Measurements from ENCODE around the gene SMC1A. TPM values are rescaled to one million over a fixed set of nuclear protein-coding genes. Genes with fewer than 3 reads are reported as not detected.
"Not testable (repeated sequence)": the region's sequence is repeated elsewhere in the genome, so short reads cannot be mapped to it uniquely, and the experiment has no call there.

SMC1A gene
- total RNA-seq, 1 experiment from 2014 or later = 15.7 TPM

DNA sequence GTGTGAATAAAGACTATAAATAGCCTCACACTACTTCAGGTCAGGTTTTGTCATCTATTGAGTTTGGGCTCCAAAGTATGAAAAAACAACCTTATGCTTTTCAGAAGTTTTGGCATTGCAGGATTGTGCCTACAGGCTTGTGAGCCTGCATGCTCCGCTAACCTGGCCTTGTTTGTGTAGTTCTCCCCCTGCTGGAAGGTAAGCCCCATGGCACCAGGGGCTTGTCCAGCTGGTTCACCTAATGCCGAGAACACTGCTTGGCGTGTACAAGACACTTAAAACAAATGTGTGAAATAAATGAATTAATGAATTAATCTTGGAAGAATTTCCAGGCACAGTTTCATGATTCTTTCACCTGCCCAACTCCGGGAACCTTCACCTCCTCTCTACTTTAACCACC, 13.5 kb upstream of the SMC1A start:
- H3K4me1 ChIP-seq (ENCODE audit: low read length) = peaks cover 16% of the 10 kb centered on the region
- H4K20me1 ChIP-seq (ENCODE audit: insufficient read depth, low read depth, low read length) = no peaks in the 10 kb centered on the region
- no peaks in the 10 kb centered on the region; the same call in 1 of the 2 replicates for H3K36me3 ChIP-seq (ENCODE audit: insufficient read depth, low read length)
- no peaks in the 10 kb centered on the region for H3K9me3 ChIP-seq (ENCODE audit: low read length)
- no peak overlapping the region for H3K9ac ChIP-seq (ENCODE audit: low read length)
- no peaks in the 10 kb centered on the region for H3K9me2 ChIP-seq (replicated peaks; ENCODE audit: insufficient read depth, low read length)
- DNase-seq = peak; percentile 90
- H3K4me2 ChIP-seq (ENCODE audit: low read depth, low read length, poor library complexity, severe bottlenecking) = no peak overlapping the region
- no peak overlapping the region for H3K4me3 ChIP-seq (ENCODE audit: low read length)
- peaks cover 16% of the 10 kb centered on the region for H3K79me2 ChIP-seq (ENCODE audit: low read length)
- no peaks in the 10 kb centered on the region for H3K27me3 ChIP-seq (ENCODE audit: low read length)
- no peak overlapping the region for H2AFZ ChIP-seq (ENCODE audit: low read length)
- H3K27ac ChIP-seq (ENCODE audit: low read length) = no peak overlapping the region

DNA sequence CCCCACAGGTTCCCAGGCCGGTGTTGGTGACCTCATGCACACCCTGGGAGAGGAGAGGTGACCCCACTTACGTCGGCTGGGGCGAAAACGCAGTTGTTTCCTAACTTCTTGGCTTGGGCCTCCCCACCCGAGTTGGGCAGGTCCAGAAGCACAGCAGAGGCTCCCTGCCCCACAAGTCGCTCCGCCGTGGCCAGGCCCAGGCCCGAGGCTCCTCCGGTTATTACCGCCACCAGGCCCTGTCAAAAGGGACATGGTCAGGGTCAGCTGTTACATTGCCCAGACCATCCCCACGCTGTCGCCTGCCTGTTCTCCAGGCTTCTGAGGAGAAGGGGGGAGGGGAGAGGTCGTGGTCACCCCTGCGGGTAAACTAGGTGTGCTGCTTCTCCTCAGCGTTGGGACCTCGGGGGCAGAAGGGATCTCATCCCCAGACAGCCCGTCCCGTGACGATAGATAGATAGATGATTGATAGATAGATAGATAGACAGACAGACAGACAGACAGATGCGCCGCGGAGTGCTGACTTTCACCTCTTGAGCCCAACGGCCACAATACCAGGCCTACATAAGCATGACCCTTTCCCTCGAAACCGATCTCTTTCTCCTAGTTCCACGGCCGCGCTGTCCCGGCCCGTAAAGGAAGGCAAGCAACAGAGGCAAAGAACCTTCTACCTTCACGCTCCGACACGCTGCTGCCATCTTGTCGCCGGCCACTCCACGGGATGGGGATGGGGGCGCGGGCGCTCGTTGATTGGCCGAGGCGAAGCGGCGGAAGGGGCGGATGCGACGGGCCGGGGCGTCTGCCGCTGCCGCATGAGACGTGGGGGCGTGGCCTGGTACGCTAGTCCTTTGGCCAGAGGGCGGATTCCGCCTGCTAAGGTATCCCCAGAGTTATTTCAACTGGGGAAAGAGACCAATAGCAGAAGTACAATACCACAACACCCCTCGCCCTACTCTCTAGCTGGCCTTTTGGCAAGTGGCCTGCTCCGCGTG, 11.5 kb upstream of the SMC1A start, which contains the start of gene HSD17B10:
Gene HSD17B10 (minus strand): TSS at position 720 of the 989 bp plus-strand sequence. CDS start 25 bp downstream, at position 695.
- Histone ChIP-seq H3K4me2 (ENCODE audit: low read depth, low read length, poor library complexity, severe bottlenecking) (peak within 1 kb of the TSS; percentile 79), H3K9ac (ENCODE audit: low read length) (peak within 1 kb of the TSS; percentile 89), H3K36me3 (ENCODE audit: insufficient read depth, low read length) (no peaks in the 10 kb centered on the region; the same call in 1 of the 2 replicates), H4K20me1 (ENCODE audit: insufficient read depth, low read depth, low read length) (no peaks in the 10 kb centered on the region), H3K9me3 (ENCODE audit: low read length) (no peaks in the 10 kb centered on the region), H2AFZ (ENCODE audit: low read length) (no peak within 1 kb of the TSS), H3K27me3 (ENCODE audit: low read length) (no peaks in the 10 kb centered on the region), H3K9me2 (replicated peaks; ENCODE audit: insufficient read depth, low read length) (no peaks in the 10 kb centered on the region), H3K79me2 (ENCODE audit: low read length) (peaks cover 16% of the 10 kb centered on the region), H3K4me3 (ENCODE audit: low read length) (peak within 1 kb of the TSS; percentile 89), H3K27ac (ENCODE audit: low read length) (peak within 1 kb of the TSS; percentile 41; the same call in 1 of the 2 replicates), H3K4me1 (ENCODE audit: low read length) (peaks cover 16% of the 10 kb centered on the region)
- peak; percentile 96 for DNase-seq

GRCh38 chrX:53430231-53430630, 7.8 kb upstream of the SMC1A start:
- Histone ChIP-seq H3K4me1 (ENCODE audit: low read length) (peaks cover 14% of the 10 kb centered on the region), H3K9ac (ENCODE audit: low read length) (no peak overlapping the region), H3K36me3 (ENCODE audit: insufficient read depth, low read length) (no peaks in the 10 kb centered on the region; the same call in 1 of the 2 replicates), H2AFZ (ENCODE audit: low read length) (no peak overlapping the region), H3K27me3 (ENCODE audit: low read length) (no peaks in the 10 kb centered on the region), H3K4me3 (ENCODE audit: low read length) (no peak overlapping the region), H3K4me2 (ENCODE audit: low read depth, low read length, poor library complexity, severe bottlenecking) (no peak overlapping the region), H3K9me3 (ENCODE audit: low read length) (no peaks in the 10 kb centered on the region), H4K20me1 (ENCODE audit: insufficient read depth, low read depth, low read length) (no peaks in the 10 kb centered on the region), H3K27ac (ENCODE audit: low read length) (no peak overlapping the region), H3K79me2 (ENCODE audit: low read length) (peaks cover 16% of the 10 kb centered on the region), H3K9me2 (replicated peaks; ENCODE audit: insufficient read depth, low read length) (no peaks in the 10 kb centered on the region)
- no peak for DNase-seq

DNA sequence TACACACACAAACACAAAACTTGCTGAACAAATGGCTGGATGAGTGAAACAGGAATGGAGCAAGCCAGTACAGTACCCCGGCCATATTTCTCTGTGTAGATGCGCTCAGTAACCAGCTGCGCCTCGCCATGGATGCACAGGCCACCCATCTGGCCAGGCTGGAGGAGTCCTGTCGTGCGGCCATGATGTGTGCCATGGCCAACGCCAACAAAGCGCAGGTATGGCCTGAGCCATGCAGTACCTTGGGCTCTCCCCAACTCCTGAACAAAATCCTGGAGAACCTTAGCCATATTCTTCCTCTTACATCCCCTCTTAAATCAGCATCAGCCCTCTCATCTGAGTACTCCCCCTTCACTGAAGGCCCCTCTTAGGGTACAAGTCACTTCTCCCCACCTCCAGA, 7.3 kb upstream of the SMC1A start:
- DNase-seq = no peak
- Histone ChIP-seq H3K9ac (ENCODE audit: low read length) (no peak overlapping the region), H3K27ac (ENCODE audit: low read length) (no peak overlapping the region), H3K4me3 (ENCODE audit: low read length) (no peak overlapping the region), H2AFZ (ENCODE audit: low read length) (no peak overlapping the region), H3K27me3 (ENCODE audit: low read length) (no peaks in the 10 kb centered on the region), H3K79me2 (ENCODE audit: low read length) (peaks cover 16% of the 10 kb centered on the region), H3K9me2 (replicated peaks; ENCODE audit: insufficient read depth, low read length) (no peaks in the 10 kb centered on the region), H3K4me1 (ENCODE audit: low read length) (peaks cover 9% of the 10 kb centered on the region), H3K36me3 (ENCODE audit: insufficient read depth, low read length) (no peaks in the 10 kb centered on the region; the same call in 1 of the 2 replicates), H4K20me1 (ENCODE audit: insufficient read depth, low read depth, low read length) (no peaks in the 10 kb centered on the region), H3K9me3 (ENCODE audit: low read length) (no peaks in the 10 kb centered on the region), H3K4me2 (ENCODE audit: low read depth, low read length, poor library complexity, severe bottlenecking) (no peak overlapping the region)

DNA sequence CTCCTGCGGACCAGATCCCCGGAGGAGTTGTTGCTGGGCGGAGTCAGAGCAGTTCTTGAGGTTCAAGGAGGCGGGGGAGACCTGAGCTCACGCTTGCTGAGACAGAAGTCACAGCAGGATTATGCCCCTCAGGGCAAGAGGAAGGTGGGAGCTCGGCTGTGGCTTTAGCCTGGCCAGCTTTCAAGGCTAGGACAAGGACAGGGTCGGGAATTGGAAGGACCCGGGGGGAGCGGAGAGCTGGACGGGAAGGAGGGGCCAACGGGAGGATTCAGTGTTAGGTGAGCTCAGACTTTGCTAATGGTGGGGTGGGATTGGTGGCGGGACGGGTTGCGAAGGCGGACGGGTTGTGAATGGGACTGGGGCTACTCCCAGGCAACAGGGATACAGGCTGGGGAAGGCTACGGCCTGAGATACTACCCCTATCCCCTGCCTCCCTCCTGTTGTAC, 430 bp upstream of the SMC1A start, which contains the start of gene RIBC1:
Gene RIBC1 (plus strand): TSS at position 13 of the 446 bp plus-strand sequence. CDS start 3,404 bp downstream, outside the sequence.
- H3K27ac ChIP-seq (ENCODE audit: low read length) = peak within 1 kb of the TSS; percentile 91

GRCh38 chrX:53421772-53422085, 725 bp downstream of the SMC1A start:
- Histone ChIP-seq H3K9me3 (ENCODE audit: low read length) (no peaks in the 10 kb centered on the region), H3K27me3 (ENCODE audit: low read length) (no peaks in the 10 kb centered on the region), H3K79me2 (ENCODE audit: low read length) (peaks cover 51% of the 10 kb centered on the region), H3K9me2 (replicated peaks; ENCODE audit: insufficient read depth, low read length) (no peaks in the 10 kb centered on the region), H4K20me1 (ENCODE audit: insufficient read depth, low read depth, low read length) (peaks cover 11% of the 10 kb centered on the region; the same call in 1 of the 2 replicates), H3K36me3 (ENCODE audit: insufficient read depth, low read length) (no peaks in the 10 kb centered on the region), H2AFZ (ENCODE audit: low read length) (no peak overlapping the region), H3K27ac (ENCODE audit: low read length) (peak overlapping the region; percentile 91), H3K9ac (ENCODE audit: low read length) (peak overlapping the region; percentile 86), H3K4me1 (ENCODE audit: low read length) (peaks cover 16% of the 10 kb centered on the region), H3K4me3 (ENCODE audit: low read length) (peak overlapping the region; percentile 73), H3K4me2 (ENCODE audit: low read depth, low read length, poor library complexity, severe bottlenecking) (peak overlapping the region; percentile 74)
- DNase-seq = no peak

More for the DNA sequence above, 430 bp upstream of the SMC1A start, which contains the start of gene RIBC1:
- Histone ChIP-seq H2AFZ (ENCODE audit: low read length) (no peak within 1 kb of the TSS), H3K27me3 (ENCODE audit: low read length) (no peaks in the 10 kb centered on the region), H3K36me3 (ENCODE audit: insufficient read depth, low read length) (no peaks in the 10 kb centered on the region), H3K4me1 (ENCODE audit: low read length) (peaks cover 16% of the 10 kb centered on the region), H3K79me2 (ENCODE audit: low read length) (peaks cover 40% of the 10 kb centered on the region), H3K4me2 (ENCODE audit: low read depth, low read length, poor library complexity, severe bottlenecking) (peak within 1 kb of the TSS; percentile 74), H3K4me3 (ENCODE audit: low read length) (peak within 1 kb of the TSS; percentile 73), H3K9me3 (ENCODE audit: low read length) (no peaks in the 10 kb centered on the region), H3K9me2 (replicated peaks; ENCODE audit: insufficient read depth, low read length) (no peaks in the 10 kb centered on the region), H4K20me1 (ENCODE audit: insufficient read depth, low read depth, low read length) (peaks cover 11% of the 10 kb centered on the region; the same call in 1 of the 2 replicates), H3K9ac (ENCODE audit: low read length) (peak within 1 kb of the TSS; percentile 86)
- DNase-seq = no peak

DNA sequence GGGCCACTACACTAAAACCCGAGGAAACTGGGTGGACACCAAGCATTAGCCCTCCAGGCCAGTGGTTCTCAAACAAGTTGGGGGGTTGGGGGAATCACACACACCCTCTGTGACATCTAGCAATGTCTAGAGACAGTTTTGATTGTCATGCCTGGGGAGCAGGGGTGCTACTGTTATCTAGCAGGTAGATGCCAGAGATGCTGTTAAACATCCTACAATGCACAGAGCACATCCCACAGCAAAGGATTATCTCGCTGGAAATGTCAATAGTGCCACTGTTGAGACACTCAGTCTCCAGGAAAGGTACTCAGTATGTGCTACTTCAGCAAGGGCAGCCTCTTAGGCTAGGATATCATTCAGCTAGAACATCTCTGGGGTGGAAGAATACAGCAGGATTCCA, 1.3 kb downstream of the SMC1A start:
- H3K79me2 ChIP-seq (ENCODE audit: low read length) = peaks cover 55% of the 10 kb centered on the region
- peak overlapping the region; percentile 73 for H3K4me3 ChIP-seq (ENCODE audit: low read length)

GRCh38 chrX:53420351-53420750, 2.1 kb downstream of the SMC1A start:
- Histone ChIP-seq H3K4me2 (ENCODE audit: low read depth, low read length, poor library complexity, severe bottlenecking) (peak overlapping the region; percentile 74), H3K9ac (ENCODE audit: low read length) (peak overlapping the region; percentile 86; the same call in 1 of the 2 replicates), H3K4me1 (ENCODE audit: low read length) (peaks cover 16% of the 10 kb centered on the region), H3K79me2 (ENCODE audit: low read length) (peaks cover 56% of the 10 kb centered on the region), H3K4me3 (ENCODE audit: low read length) (peak overlapping the region; percentile 73), H4K20me1 (ENCODE audit: insufficient read depth, low read depth, low read length) (peaks cover 11% of the 10 kb centered on the region; the same call in 1 of the 2 replicates)
- H3K36me3 ChIP-seq (ENCODE audit: insufficient read depth, low read length); H3K27me3 ChIP-seq (ENCODE audit: low read length); H3K9me2 ChIP-seq (replicated peaks; ENCODE audit: insufficient read depth, low read length); H2AFZ ChIP-seq (ENCODE audit: low read length); H3K9me3 ChIP-seq (ENCODE audit: low read length); DNase-seq; H3K27ac ChIP-seq (ENCODE audit: low read length): not testable (repeated sequence)

More for the DNA sequence above, 1.3 kb downstream of the SMC1A start:
- H3K9me3 ChIP-seq (ENCODE audit: low read length) = no peaks in the 10 kb centered on the region
- H3K36me3 ChIP-seq (ENCODE audit: insufficient read depth, low read length) = no peaks in the 10 kb centered on the region
- no peak overlapping the region for H2AFZ ChIP-seq (ENCODE audit: low read length)
- no peaks in the 10 kb centered on the region for H3K9me2 ChIP-seq (replicated peaks; ENCODE audit: insufficient read depth, low read length)
- DNase-seq = no peak
- H3K9ac ChIP-seq (ENCODE audit: low read length) = peak overlapping the region; percentile 86
- H4K20me1 ChIP-seq (ENCODE audit: insufficient read depth, low read depth, low read length) = peaks cover 11% of the 10 kb centered on the region; the same call in 1 of the 2 replicates
- H3K4me2 ChIP-seq (ENCODE audit: low read depth, low read length, poor library complexity, severe bottlenecking) = peak overlapping the region; percentile 74
- no peak overlapping the region for H3K27ac ChIP-seq (ENCODE audit: low read length)
- H3K27me3 ChIP-seq (ENCODE audit: low read length) = no peaks in the 10 kb centered on the region
- H3K4me1 ChIP-seq (ENCODE audit: low read length) = peaks cover 16% of the 10 kb centered on the region

Data from Karpas-422 (cell line).